Rectal smooth muscle tissue (tissue), 1 donor: ENCODE results near the gene UBAC2.

Experiments
- H3K27ac ChIP-seq: one replicate; pipeline ENCODE4 v1.7.0; 2013; ENCODE audit warnings: low read depth, low read length, inconsistent platforms
- H3K27me3 ChIP-seq: one replicate; pipeline ENCODE4 v1.7.0; 2013; ENCODE audit warnings: low read length; ENCODE audit not compliant: control insufficient read depth, insufficient read depth
- H3K36me3 ChIP-seq: one replicate; pipeline ENCODE4 v1.7.0; 2013; ENCODE audit warnings: low read length; ENCODE audit not compliant: control insufficient read depth, insufficient read depth
- H3K4me1 ChIP-seq: one replicate; pipeline ENCODE4 v1.7.0; 2013; ENCODE audit warnings: low read length; ENCODE audit not compliant: control insufficient read depth, insufficient read depth
- H3K4me3 ChIP-seq: one replicate; pipeline ENCODE4 v1.7.0; 2013; ENCODE audit warnings: low read length
- H3K9ac ChIP-seq: one replicate; pipeline ENCODE4 v1.7.0; 2013; ENCODE audit warnings: low read length

UBAC2 gene

DNA sequence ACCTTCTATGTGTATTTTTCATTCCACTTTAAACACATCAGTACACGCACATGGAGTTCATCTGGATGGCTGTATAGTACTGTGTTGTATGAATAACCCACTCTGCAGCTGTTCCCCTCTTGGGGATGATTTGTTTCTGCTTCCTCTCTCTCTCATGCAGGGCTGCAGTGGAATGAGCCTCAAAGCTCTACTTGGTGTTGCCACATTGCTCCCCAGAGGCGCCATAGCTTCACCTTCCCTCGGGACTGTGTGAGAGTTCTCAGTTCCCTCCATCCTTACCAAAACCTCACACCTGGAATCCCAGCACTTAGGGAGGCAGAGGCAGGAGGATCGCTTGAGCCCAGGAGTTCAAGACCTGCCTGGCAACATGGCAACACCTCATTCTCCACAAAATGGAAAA lies 134.9 kb downstream of the UBAC2 start:
- Histone ChIP-seq H3K4me1 (no peaks in the 10 kb centered on the region), H3K27ac (no peak overlapping the region), H3K9ac (no peak overlapping the region), H3K27me3 (no peaks in the 10 kb centered on the region), H3K4me3 (no peak overlapping the region), H3K36me3 (peaks cover 3% of the 10 kb centered on the region)

DNA sequence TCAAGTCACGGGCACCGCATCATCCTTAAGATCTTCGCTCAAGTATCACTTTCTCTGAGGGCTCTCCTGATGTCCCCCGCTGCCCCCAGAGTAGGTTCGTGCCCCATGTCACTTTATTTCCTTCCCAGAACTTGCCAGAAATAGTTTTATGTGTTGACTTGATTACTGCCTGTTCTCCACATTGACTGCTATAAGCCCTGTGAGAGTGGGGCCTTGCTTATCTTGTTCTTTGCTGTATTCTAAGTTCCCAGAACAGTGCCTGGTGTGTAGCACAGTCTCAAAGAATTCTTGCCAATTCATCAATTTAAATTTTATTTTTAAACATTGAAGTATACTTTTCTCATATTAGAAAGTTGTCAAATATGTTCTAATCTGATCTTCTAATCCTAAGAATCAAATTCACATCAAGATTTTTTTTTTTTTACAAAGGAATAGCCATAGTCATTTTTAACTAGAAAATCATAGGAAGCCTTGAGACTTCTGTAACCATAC lies 138.6 kb downstream of the UBAC2 start:
- no peak overlapping the region for H3K4me3 ChIP-seq
- no peaks in the 10 kb centered on the region for H3K27me3 ChIP-seq
- no peak overlapping the region for H3K27ac ChIP-seq
- H3K36me3 ChIP-seq, result peaks cover 18% of the 10 kb centered on the region
- H3K9ac ChIP-seq, result no peak overlapping the region
- H3K4me1 ChIP-seq, result no peaks in the 10 kb centered on the region

DNA sequence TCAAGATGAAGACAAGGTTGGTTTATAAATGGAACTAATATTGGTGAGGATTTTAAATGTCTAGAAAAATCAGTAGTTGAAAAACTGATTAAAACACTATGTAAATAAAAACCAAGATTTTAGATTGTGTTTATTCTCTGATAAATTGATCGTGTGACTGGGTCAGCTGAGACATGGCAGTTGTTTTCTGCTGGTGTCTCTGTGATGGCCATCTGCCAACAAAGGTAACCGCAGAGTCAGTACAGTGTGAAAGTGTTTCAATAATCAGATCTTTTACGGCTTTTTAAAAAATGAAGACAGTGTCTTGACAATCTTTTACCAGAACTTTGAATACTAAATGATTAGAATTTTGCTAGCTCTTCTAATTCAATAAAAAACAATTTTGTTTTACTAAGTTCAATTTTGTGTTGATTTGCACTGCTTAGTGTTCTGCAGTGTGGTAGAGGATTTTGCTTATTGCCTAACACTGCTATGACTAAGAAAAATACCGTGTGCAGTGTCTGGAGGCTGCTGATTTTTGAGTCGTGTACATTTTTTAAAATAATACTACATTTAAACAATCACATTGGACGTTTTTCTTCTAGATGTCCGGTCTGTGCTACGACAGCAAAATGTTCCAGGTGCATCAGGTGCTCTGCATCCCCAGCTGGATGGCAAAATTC lies 139.2 kb downstream of the UBAC2 start:
- no peak overlapping the region for H3K27ac ChIP-seq

DNA sequence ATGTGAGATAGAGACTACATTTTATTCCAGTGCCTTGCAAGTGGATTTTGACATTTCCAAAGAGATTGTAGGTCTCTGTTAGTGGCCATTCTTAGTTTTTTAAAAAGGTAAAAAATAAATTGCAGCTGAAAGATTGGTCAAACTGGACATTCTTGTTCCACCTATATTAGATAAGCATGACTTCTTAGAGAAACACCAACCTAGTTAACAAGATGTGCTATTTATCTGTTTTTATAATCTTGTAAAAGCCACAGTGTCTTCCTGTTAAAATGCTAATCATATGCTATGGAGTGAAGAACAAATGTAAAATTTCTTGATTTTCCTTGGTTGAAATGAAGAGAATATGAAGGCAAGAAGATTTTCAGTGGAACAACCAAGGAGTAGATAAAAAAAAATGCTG lies 140.0 kb downstream of the UBAC2 start:
- H3K4me1 ChIP-seq, result no peaks in the 10 kb centered on the region
- no peak overlapping the region for H3K4me3 ChIP-seq
- H3K27me3 ChIP-seq, result no peaks in the 10 kb centered on the region
- H3K36me3 ChIP-seq, result peaks cover 20% of the 10 kb centered on the region
- no peak overlapping the region for H3K27ac ChIP-seq
- H3K9ac ChIP-seq, result no peak overlapping the region

More for the DNA sequence above, 139.2 kb downstream of the UBAC2 start:
- Histone ChIP-seq H3K27me3 (no peaks in the 10 kb centered on the region), H3K4me1 (no peaks in the 10 kb centered on the region), H3K36me3 (peaks cover 18% of the 10 kb centered on the region), H3K9ac (no peak overlapping the region), H3K4me3 (no peak overlapping the region)

DNA sequence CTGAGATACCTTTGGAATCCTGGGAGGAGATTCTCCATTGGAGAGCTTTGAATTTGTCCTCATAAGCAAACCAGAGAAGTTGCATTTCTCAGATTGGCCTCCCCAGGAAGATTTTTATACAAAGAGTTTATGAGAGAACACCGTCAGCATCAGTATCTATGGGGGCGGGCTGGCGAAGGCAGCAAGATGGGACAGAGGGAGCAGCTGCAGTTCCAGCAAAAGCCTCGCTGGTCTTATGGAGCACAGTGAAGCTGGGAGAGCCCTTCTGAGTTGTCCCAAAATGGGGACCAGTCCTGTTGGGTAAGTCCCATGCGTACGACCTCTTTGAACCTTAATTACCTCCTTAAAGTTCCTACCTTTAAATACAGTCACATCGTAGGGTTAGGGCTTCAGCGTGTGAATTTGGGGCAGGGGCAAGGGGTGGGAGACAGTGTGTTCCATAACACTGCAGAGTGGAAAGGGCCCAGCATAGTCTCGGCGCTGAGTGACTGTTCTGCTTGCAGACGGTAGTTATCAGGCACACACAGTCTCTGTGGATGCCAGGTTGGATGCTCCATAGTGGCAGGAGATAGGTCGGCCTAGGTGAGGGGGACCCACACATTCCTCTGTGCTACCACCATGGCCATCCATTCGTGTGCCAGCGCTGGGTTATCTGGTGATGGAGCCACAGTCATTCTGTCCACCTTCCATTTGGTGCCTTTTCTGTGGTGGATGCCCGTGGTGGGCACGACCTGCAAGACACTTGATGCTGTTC lies 141.5 kb downstream of the UBAC2 start:
- H3K4me3 ChIP-seq, result no peak overlapping the region
- H3K27ac ChIP-seq, result no peak overlapping the region
- H3K36me3 ChIP-seq, result peaks cover 23% of the 10 kb centered on the region
- no peaks in the 10 kb centered on the region for H3K4me1 ChIP-seq
- no peak overlapping the region for H3K9ac ChIP-seq
- no peaks in the 10 kb centered on the region for H3K27me3 ChIP-seq

DNA sequence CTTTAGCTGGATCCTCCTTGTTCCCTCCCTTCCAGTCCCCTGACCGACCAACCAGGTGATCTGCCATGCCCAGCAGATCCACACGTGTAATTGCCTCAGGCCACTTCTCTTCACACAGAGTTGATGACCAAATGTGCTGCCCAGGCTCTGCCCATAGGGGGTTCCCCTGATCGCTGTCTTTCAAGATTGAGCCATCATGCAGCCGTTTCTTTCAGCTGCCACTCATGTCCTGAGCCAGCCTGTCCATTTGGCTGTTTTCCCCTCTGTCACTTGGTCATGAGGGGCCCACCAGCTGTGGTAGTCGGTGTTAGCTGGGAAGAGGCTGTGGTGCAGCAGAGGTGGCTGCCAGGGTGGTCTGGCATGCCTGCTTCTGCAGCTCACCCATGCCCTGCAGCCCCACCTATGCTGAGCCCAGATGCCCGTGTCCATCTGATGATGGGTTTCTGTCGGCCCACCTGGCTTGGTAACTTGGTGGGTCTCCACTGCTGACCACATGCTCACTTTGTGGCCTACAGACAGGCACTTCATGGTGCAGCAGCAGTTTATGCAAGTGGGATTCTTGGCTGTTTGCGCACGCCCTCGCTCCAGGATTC lies 142.2 kb downstream of the UBAC2 start:
- Histone ChIP-seq H3K27ac (no peak overlapping the region), H3K36me3 (peaks cover 26% of the 10 kb centered on the region), H3K27me3 (no peaks in the 10 kb centered on the region), H3K4me1 (no peaks in the 10 kb centered on the region), H3K9ac (no peak overlapping the region), H3K4me3 (no peak overlapping the region)

DNA sequence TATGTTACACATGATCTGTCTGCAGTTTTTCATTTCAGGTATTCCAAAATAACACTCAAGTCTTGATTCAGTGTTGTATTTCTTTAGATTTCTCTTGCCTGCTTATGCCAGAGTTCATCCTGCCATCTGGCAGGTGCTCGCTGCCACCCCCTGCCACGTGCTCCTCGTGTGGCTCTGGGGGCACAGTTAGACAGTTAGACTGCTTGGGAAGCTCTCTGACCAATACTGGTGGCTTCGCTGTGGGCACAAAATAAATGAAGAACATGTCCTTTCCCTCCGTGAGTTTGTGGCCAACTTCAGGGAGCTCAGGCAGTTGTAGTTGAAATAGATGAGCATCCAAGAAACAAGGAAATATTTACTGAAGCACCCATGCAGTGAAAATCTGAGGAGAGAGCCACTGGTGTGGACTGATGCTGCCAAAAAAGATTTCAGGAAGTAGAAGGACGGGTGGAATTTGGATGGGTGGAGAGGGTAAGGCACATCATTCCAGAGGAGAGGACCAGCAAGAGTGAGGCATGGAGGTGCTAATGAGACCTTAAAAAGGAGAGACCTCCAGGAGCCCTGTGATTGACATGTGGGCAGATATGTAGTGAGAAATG lies 144.1 kb downstream of the UBAC2 start:
- Histone ChIP-seq H3K9ac (no peak overlapping the region), H3K27ac (no peak overlapping the region), H3K27me3 (no peaks in the 10 kb centered on the region), H3K4me1 (no peaks in the 10 kb centered on the region), H3K36me3 (peaks cover 26% of the 10 kb centered on the region), H3K4me3 (no peak overlapping the region)

DNA sequence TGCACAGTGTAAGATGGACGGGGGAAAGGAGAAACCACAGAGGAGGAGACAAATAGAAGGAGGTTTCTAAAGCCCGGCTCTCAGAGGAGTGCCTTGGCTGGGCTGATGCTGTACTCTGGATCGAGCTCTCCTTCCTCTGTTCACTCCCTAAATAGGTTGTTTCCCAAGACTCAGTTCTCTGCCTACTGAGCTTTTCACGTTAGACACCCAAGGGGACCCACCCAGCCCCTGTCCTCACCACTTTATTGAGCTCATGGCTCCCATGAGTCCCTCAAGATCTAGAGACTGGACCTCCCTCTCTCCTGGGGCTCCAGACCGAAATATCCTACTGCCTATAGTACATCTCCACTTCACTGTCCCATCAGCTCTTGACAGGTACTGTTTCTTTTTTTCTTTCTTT lies 144.7 kb downstream of the UBAC2 start:
- no peak overlapping the region for H3K9ac ChIP-seq
- no peak overlapping the region for H3K4me3 ChIP-seq
- H3K27me3 ChIP-seq, result no peaks in the 10 kb centered on the region
- H3K36me3 ChIP-seq, result peaks cover 26% of the 10 kb centered on the region
- H3K27ac ChIP-seq, result no peak overlapping the region
- H3K4me1 ChIP-seq, result no peaks in the 10 kb centered on the region

DNA sequence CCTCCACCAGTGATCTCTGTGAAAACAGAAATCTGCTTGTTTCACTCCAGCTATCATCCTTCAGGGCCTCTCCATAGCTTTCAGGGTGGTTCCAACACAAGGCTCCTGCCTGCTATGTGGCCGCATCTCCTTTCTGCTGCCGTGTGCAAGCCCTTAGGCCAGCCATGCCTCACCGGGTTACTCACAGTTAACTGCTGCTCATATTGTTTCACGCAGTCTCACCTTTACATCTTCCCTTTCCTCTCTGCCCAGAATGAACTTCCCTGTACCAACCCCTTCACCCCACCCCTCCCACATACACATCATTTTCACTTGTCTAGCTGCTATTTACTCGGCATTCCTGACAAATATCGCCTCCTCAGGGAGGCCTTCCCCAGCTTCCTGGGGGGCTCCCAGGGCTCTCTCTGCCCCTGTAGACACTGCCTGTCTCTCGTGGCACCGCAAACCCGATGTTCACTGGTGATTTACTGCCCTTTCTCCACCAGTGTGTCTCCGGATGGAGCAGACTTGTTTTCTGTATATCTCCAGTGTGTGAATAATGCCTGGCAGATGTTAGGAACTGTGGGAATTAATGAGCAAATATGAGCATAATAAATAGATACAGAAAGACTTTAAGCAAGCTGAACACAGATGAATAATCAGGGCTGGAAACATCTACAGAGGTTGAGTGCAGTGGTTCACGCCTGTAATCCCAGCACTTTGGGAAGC lies 145.8 kb downstream of the UBAC2 start:
- Histone ChIP-seq H3K4me1 (no peaks in the 10 kb centered on the region), H3K4me3 (no peak overlapping the region), H3K27me3 (no peaks in the 10 kb centered on the region), H3K27ac (no peak overlapping the region), H3K9ac (no peak overlapping the region), H3K36me3 (peaks cover 22% of the 10 kb centered on the region)

DNA sequence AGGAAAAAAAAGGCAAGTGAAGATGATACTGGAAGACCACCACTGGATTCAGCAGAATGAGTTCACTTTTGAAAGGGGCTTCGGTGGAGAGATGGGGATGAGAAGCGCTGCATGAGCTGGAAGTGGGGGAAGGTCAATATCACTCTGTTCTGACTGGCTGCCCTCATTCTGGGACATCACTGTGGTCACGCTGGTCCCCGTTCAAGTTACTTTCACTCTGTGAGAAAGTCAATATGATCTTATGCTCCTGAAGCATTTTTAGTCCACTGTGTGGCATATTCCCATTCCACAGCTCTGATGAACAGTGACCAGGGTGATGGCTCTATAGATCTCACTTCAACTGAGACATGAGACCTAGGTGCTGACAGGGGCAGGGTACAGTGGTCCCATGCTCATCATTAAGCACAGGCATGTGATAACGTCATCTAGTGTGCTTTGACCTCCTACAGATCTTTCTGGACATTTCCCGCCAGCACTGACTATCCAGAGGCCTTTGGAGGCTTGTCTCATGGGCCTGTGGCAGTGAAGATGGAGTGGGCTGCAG lies 146.8 kb downstream of the UBAC2 start:
- no peak overlapping the region for H3K27ac ChIP-seq
- H3K9ac ChIP-seq, result no peak overlapping the region
- H3K4me1 ChIP-seq, result no peaks in the 10 kb centered on the region
- no peaks in the 10 kb centered on the region for H3K27me3 ChIP-seq
- peaks cover 17% of the 10 kb centered on the region for H3K36me3 ChIP-seq
- no peak overlapping the region for H3K4me3 ChIP-seq

DNA sequence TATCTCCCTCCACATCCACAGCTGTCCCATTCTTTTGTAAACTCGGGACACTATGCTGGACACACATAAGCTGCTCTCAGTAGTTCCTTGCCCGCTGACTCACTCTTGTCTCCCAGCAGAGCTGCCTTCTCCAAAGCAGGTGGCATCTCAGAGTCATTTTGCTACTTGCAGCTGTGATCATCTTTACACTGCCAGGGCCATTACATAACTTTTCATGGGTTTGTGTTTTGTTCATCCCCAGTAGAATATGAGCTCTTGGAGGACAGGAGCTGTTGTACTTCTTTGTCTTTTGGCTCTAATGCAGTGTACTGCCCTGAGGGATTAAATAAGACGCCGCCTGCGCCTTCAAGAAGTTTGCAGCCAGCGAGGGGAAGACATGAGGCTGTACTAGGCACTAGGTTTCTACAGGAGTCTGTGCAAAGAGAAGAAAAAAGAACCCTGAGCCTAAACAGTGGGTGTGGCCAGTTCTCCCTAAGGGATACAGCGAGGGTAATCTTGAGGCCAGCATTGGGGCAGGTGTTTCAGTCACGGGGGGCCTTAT lies 147.3 kb downstream of the UBAC2 start:
- Histone ChIP-seq H3K36me3 (peaks cover 12% of the 10 kb centered on the region), H3K27ac (no peak overlapping the region), H3K4me1 (no peaks in the 10 kb centered on the region), H3K4me3 (no peak overlapping the region), H3K9ac (no peak overlapping the region), H3K27me3 (no peaks in the 10 kb centered on the region)
